ENCODE data around the gene DNAH2.

Gene DNAH2

GRCh38 chr17:7880076-7880868 lies 162.7 kb downstream of the DNAH2 start:
- no peak for TF ChIP-seq CTCF (IDR thresholded peaks at IDR 0.05; ENCODE audit: low read depth, low read length)
- H3K4me3 ChIP-seq (ENCODE audit: low read depth, low read length) = no peak overlapping the region

- no peak for TF ChIP-seq CTCF (IDR thresholded peaks at IDR 0.05; ENCODE audit: low read depth, low read length)
- H3K4me3 ChIP-seq (ENCODE audit: low read depth, low read length) = no peak overlapping the region
Measured at GRCh38 chr17:7881276-7882054, 163.9 kb downstream of the DNAH2 start.

- TF ChIP-seq CTCF (IDR thresholded peaks at IDR 0.05; ENCODE audit: low read depth, low read length) = no peak
- H3K4me3 ChIP-seq (ENCODE audit: low read depth, low read length) = no peak overlapping the region
Measured at GRCh38 chr17:7882068-7882467, 164.5 kb downstream of the DNAH2 start.

- TF ChIP-seq CTCF (IDR thresholded peaks at IDR 0.05; ENCODE audit: low read depth, low read length) = no peak
- no peak overlapping the region for H3K4me3 ChIP-seq (ENCODE audit: low read depth, low read length)
Measured at GRCh38 chr17:7882629-7883028, 165.1 kb downstream of the DNAH2 start.
